Endothelial cell (in vitro differentiated cells): ENCODE results near the gene SYF2. TPM values are rescaled to one million over a fixed set of nuclear protein-coding genes. Genes with fewer than 3 reads are reported as not detected.

ENCODE experiments used
- DNase-seq: peaks from one replicate; pipeline ENCODE4 v3.0.0; 2021; ENCODE audit warnings: low spot score
- H3K27ac Mint-ChIP-seq: one replicate; pipeline ENCODE4 v1.8.0; 2021; ENCODE audit warnings: mixed read lengths, inconsistent platforms; ENCODE audit not compliant: unreplicated experiment
- H3K27me3 Mint-ChIP-seq: one replicate; pipeline ENCODE4 v1.8.0; 2021; ENCODE audit warnings: mild to moderate bottlenecking, moderate library complexity, mixed read lengths, inconsistent platforms; ENCODE audit not compliant: unreplicated experiment
- H3K36me3 Mint-ChIP-seq: one replicate; pipeline ENCODE4 v1.8.0; 2021; ENCODE audit warnings: mild to moderate bottlenecking, low read depth, mixed read lengths, inconsistent platforms; ENCODE audit not compliant: unreplicated experiment
- H3K4me1 Mint-ChIP-seq: one replicate; pipeline ENCODE4 v1.8.0; 2021; ENCODE audit warnings: mild to moderate bottlenecking, mixed read lengths, inconsistent platforms; ENCODE audit not compliant: unreplicated experiment
- H3K4me3 Mint-ChIP-seq: one replicate; pipeline ENCODE4 v1.8.0; 2021; ENCODE audit warnings: mild to moderate bottlenecking, mixed read lengths, inconsistent platforms; ENCODE audit not compliant: unreplicated experiment
- H3K9me3 Mint-ChIP-seq: one replicate; pipeline ENCODE4 v1.8.0; 2021; ENCODE audit warnings: mixed read lengths, inconsistent platforms; ENCODE audit not compliant: unreplicated experiment
- CTCF ChIP-seq: fragments of 200-600 bp; sonication (generic); IDR thresholded peaks from one replicate; pipeline ENCODE4 v1.5.0; 2021; ENCODE audit warnings: antibody characterized with exemption; ENCODE audit not compliant: unreplicated experiment
- total RNA-seq: library from RNA; stranded (reverse); fragmentation: NEBNext Ultra II Directional; extraction: Animal tissue kit (Norgen Biotek cat#: 25700); gene quantifications from one replicate; pipeline ENCODE4 v1.2.1, GENCODE V29; 2021; ENCODE audit not compliant: unreplicated experiment

SYF2 gene
- total RNA-seq, 1 donor from 2014 or later = 34.9 TPM

- Mint-ChIP-seq H3K27ac (no peak overlapping the region), H3K4me1 (peaks cover 5% of the 10 kb centered on the region), H3K27me3 (peaks cover 5% of the 10 kb centered on the region), H3K9me3 (no peaks in the 10 kb centered on the region), H3K4me3 (no peak overlapping the region), H3K36me3 (peaks cover 7% of the 10 kb centered on the region)
- DNase-seq = no peak
- no peak for TF ChIP-seq CTCF
These were observed 14.6 kb downstream of the SYF2 start for GRCh38 chr1:25217598-25218232.

- Mint-ChIP-seq H3K27me3 (peaks cover 5% of the 10 kb centered on the region), H3K4me1 (peaks cover 5% of the 10 kb centered on the region), H3K36me3 (peaks cover 7% of the 10 kb centered on the region), H3K9me3 (no peaks in the 10 kb centered on the region), H3K4me3 (no peak overlapping the region), H3K27ac (no peak overlapping the region)
- TF ChIP-seq CTCF = no peak
- no peak for DNase-seq
These were observed 15.3 kb downstream of the SYF2 start for GRCh38 chr1:25217015-25217414.

- H3K27me3 Mint-ChIP-seq = peaks cover 5% of the 10 kb centered on the region
- H3K9me3 Mint-ChIP-seq = no peaks in the 10 kb centered on the region
- H3K4me3 Mint-ChIP-seq = no peak overlapping the region
- H3K36me3 Mint-ChIP-seq = peaks cover 7% of the 10 kb centered on the region
- no peak overlapping the region for H3K27ac Mint-ChIP-seq
- peaks cover 5% of the 10 kb centered on the region for H3K4me1 Mint-ChIP-seq
- no peak for DNase-seq
- no peak for TF ChIP-seq CTCF
These were observed 16.2 kb downstream of the SYF2 start for GRCh38 chr1:25216123-25216522.

GRCh38 chr1:25212725-25213124 is 19.6 kb downstream of the SYF2 start:
- H3K36me3 Mint-ChIP-seq = peaks cover 7% of the 10 kb centered on the region
- no peak for DNase-seq
- no peak overlapping the region for H3K4me3 Mint-ChIP-seq
- no peak for TF ChIP-seq CTCF
- H3K27me3 Mint-ChIP-seq = peaks cover under 1% of the 10 kb centered on the region
- no peak overlapping the region for H3K27ac Mint-ChIP-seq
- H3K4me1 Mint-ChIP-seq = peaks cover 16% of the 10 kb centered on the region
- H3K9me3 Mint-ChIP-seq = no peaks in the 10 kb centered on the region

GRCh38 chr1:25210728-25211127 is 21.6 kb downstream of the SYF2 start:
- no peak overlapping the region for H3K27ac Mint-ChIP-seq
- no peaks in the 10 kb centered on the region for H3K36me3 Mint-ChIP-seq
- peaks cover 14% of the 10 kb centered on the region for H3K4me1 Mint-ChIP-seq
- H3K4me3 Mint-ChIP-seq = no peak overlapping the region
- DNase-seq = no peak
- H3K9me3 Mint-ChIP-seq = no peaks in the 10 kb centered on the region
- TF ChIP-seq CTCF = no peak
- H3K27me3 Mint-ChIP-seq = no peaks in the 10 kb centered on the region
